ENCODE results near the gene MPI. TPM values are rescaled to one million over a fixed set of nuclear protein-coding genes. Genes with fewer than 3 reads are reported as not detected.
"Not testable (repeated sequence)": the region's sequence is repeated elsewhere in the genome, so short reads cannot be mapped to it uniquely, and the experiment has no call there.

MPI gene
- total RNA-seq, 1 experiment from 2014 or later = 101 TPM

- no peak for DNase-seq (ENCODE audit: low spot score)
Measured at GRCh38 chr15:74933573-74933972, 43.7 kb downstream of the MPI start.

- not testable (repeated sequence) for DNase-seq (ENCODE audit: low spot score)
Measured at GRCh38 chr15:74935193-74935592, 45.4 kb downstream of the MPI start.

GRCh38 chr15:74937272-74937589, 47.4 kb downstream of the MPI start:
- no peak for DNase-seq (ENCODE audit: low spot score)

GRCh38 chr15:74937590-74938371, 47.9 kb downstream of the MPI start, which contains the start of gene COX5A:
Gene COX5A (minus strand): TSS chr15:74938073. CDS start chr15:74938014, 59 bp downstream.
- DNase-seq (ENCODE audit: low spot score) = peak; percentile 95

- peak; percentile 64 for DNase-seq (ENCODE audit: low spot score)
Measured at GRCh38 chr15:74950078-74950908, 60.5 kb downstream of the MPI start.

- no peak for DNase-seq (ENCODE audit: low spot score)
Measured at GRCh38 chr15:74951006-74951405, 61.2 kb downstream of the MPI start.

Other genes starting within 250 kb of the MPI start
- gene EDC3, start 194.0 kb upstream of the MPI start, total RNA-seq (2014; rRNA removed; shearing (Covaris generic)) = 6.1 and 6.2 TPM in 2 replicates
- gene CYP1A1, start 164.5 kb upstream of the MPI start, total RNA-seq (2014; rRNA removed; shearing (Covaris generic)) = 0.33 and 2.3 TPM in 2 replicates
- gene CYP1A2, start 141.2 kb upstream of the MPI start, total RNA-seq (2014; rRNA removed; shearing (Covaris generic)) = not detected in 2 replicates
- gene CSK, start 108.0 kb upstream of the MPI start, total RNA-seq (2014; rRNA removed; shearing (Covaris generic)) = 21.7 and 22.7 TPM in 2 replicates
- gene LMAN1L, start 77.2 kb upstream of the MPI start, total RNA-seq (2014; rRNA removed; shearing (Covaris generic)) = 0.10 TPM in 1 of 2 replicates, not detected in the other
- gene CPLX3, start 63.4 kb upstream of the MPI start, total RNA-seq (2014; rRNA removed; shearing (Covaris generic)) = not detected in 2 replicates
- 18.2 and 19.7 TPM in 2 replicates for gene ULK3, start 46.9 kb upstream of the MPI start, total RNA-seq (2014; rRNA removed; shearing (Covaris generic))
- gene SCAMP2, start 16.7 kb upstream of the MPI start, total RNA-seq (2014; rRNA removed; shearing (Covaris generic)) = 14.3 and 21.3 TPM in 2 replicates
- 28.4 and 46.5 TPM in 2 replicates for gene FAM219B, start 16.8 kb downstream of the MPI start, total RNA-seq (2014; rRNA removed; shearing (Covaris generic))
- 160 and 163 TPM in 2 replicates for gene COX5A, start 48.0 kb downstream of the MPI start, total RNA-seq (2014; rRNA removed; shearing (Covaris generic))
- gene RPP25, start 66.7 kb downstream of the MPI start, total RNA-seq (2014; rRNA removed; shearing (Covaris generic)) = 0.12 TPM in 1 of 2 replicates, not detected in the other
- 1.9 and 3.6 TPM in 2 replicates for gene SCAMP5, start 105.5 kb downstream of the MPI start, total RNA-seq (2014; rRNA removed; shearing (Covaris generic))
- gene PPCDC, start 133.5 kb downstream of the MPI start, total RNA-seq (2014; rRNA removed; shearing (Covaris generic)) = 5.4 and 11.6 TPM in 2 replicates

Measured in H4 (cell line).